Endothelial cell of umbilical vein (primary cell): ENCODE results near the gene C4orf50. TPM values are rescaled to one million over a fixed set of nuclear protein-coding genes. Genes with fewer than 3 reads are reported as not detected.

ENCODE experiments used
- BruUV-seq: library from RNA; stranded (reverse); fragments of 400-500 nt; replicated peaks from 2 replicates; lab custom pipeline; 2021; lab: Mats Ljungman, UMichigan
- CTCF ChIA-PET: fragments of 300-600, 350-600 bp; sonication (Branson Sonifier 250); formaldehyde crosslinking; loops from one replicate; lab custom pipeline; 2021; ENCODE audit warnings: antibody characterized with exemption, inconsistent platforms; lab: Charles Lee
- POLR2A ChIA-PET: fragments of 300-600, 350-600 bp; sonication (Branson Sonifier 250); formaldehyde crosslinking; loops from one replicate; lab custom pipeline; 2021; ENCODE audit warnings: antibody characterized with exemption, inconsistent platforms; lab: Charles Lee
- DNase-seq: peaks from one replicate; pipeline ENCODE4 v3.0.0-alpha.2; 2011; ENCODE audit warnings: low read depth, low spot score
- FAIRE-seq: peaks from 2 replicates; lab custom pipeline; 2011; peaks lifted over from hg19 to GRCh38; lab: Jason Lieb, UNC
- H2AFZ ChIP-seq: 2 replicates; pipeline ENCODE4 v1.6.0; 2012; ENCODE audit warnings: low read depth, low read length, control low read depth, inconsistent platforms
- H3K27ac ChIP-seq: 2 replicates; pipeline ENCODE4 v1.5.1; 2011; ENCODE audit warnings: low read depth, mild to moderate bottlenecking, control low read depth, low read length, moderate library complexity; ENCODE audit not compliant: insufficient read depth
- H3K27me3 ChIP-seq, 2 experiments: 2 replicates each; pipeline versions ENCODE4 v1.6.0 to v1.6.1; 2011; ENCODE audit warnings: low read length in 2 of 2, mixed read lengths in 1 of 2; ENCODE audit not compliant: control insufficient read depth in 2 of 2, insufficient read depth in 2 of 2
- H3K36me3 ChIP-seq, 2 experiments: 2 replicates in 1 of 2; 3 replicates in 1 of 2; pipeline ENCODE4 v1.5.1; 2011; ENCODE audit warnings: low read length in 2 of 2, mild to moderate bottlenecking in 1 of 2, moderate library complexity in 1 of 2; ENCODE audit not compliant: control insufficient read depth in 2 of 2, insufficient read depth in 2 of 2; ENCODE audit errors: extremely low read depth in 1 of 2
- H3K4me1 ChIP-seq: 3 replicates; pipeline ENCODE4 v1.5.1; 2011; ENCODE audit warnings: mild to moderate bottlenecking, low read length; ENCODE audit not compliant: control insufficient read depth, insufficient read depth; ENCODE audit errors: extremely low read depth
- H3K4me2 ChIP-seq: 2 replicates; pipeline ENCODE4 v1.6.1; 2011; ENCODE audit warnings: low read length, control low read depth, mixed read lengths; ENCODE audit not compliant: insufficient read depth
- H3K4me3 ChIP-seq, 3 experiments: fragments of 200-600 bp in 1 of 3; sonication (generic), shearing (Covaris generic) in 1 of 3; replicated peaks in 1 of 3; 2 replicates each; pipeline ENCODE4 v1.5.1; 2011 to 2016; ENCODE audit warnings: control low read depth in 3 of 3, low read length in 3 of 3, mild to moderate bottlenecking in 2 of 3, inconsistent platforms in 1 of 3, low read depth in 1 of 3, moderate library complexity in 1 of 3; ENCODE audit not compliant: insufficient read depth in 1 of 3
- H3K79me2 ChIP-seq: 2 replicates; pipeline ENCODE4 v1.6.0; 2012; ENCODE audit warnings: low read length, inconsistent platforms; ENCODE audit not compliant: control insufficient read depth, insufficient read depth
- H3K9ac ChIP-seq: replicated peaks from 2 replicates; pipeline ENCODE3; 2011; ENCODE audit warnings: low read length, control low read depth; ENCODE audit not compliant: insufficient read depth; ENCODE audit errors: extremely low read depth
- H3K9me1 ChIP-seq: replicated peaks from 3 replicates; pipeline ENCODE4 v1.6.0; 2011; ENCODE audit warnings: mild to moderate bottlenecking, low read length; ENCODE audit not compliant: control insufficient read depth, insufficient read depth; ENCODE audit errors: extremely low read depth
- H3K9me3 ChIP-seq: replicated peaks from 2 replicates; pipeline ENCODE4 v1.5.1; 2012; ENCODE audit warnings: low read length, inconsistent platforms; ENCODE audit not compliant: control insufficient read depth, insufficient read depth
- H4K20me1 ChIP-seq: replicated peaks from 2 replicates; pipeline ENCODE3; 2011; ENCODE audit warnings: mild to moderate bottlenecking, low read length; ENCODE audit not compliant: control insufficient read depth, insufficient read depth; ENCODE audit errors: extremely low read depth
- EZH2 ChIP-seq: IDR thresholded peaks from 2 replicates; pipeline ENCODE4 v1.6.1; 2012; ENCODE audit warnings: borderline replicate concordance, low read depth, mild to moderate bottlenecking, moderate library complexity, low read length, inconsistent platforms; ENCODE audit not compliant: severe bottlenecking
- FOS ChIP-seq: IDR thresholded peaks from 2 replicates; pipeline ENCODE4 v1.6.1; 2011; ENCODE audit warnings: mild to moderate bottlenecking, low read length, moderate library complexity, borderline replicate concordance; ENCODE audit not compliant: insufficient read depth
- GATA2 ChIP-seq: IDR thresholded peaks from 2 replicates; pipeline ENCODE4 v1.7.0; 2011; ENCODE audit warnings: low read depth, mild to moderate bottlenecking, moderate library complexity, mixed read lengths, low read length; ENCODE audit not compliant: insufficient read length, insufficient read depth
- JUN ChIP-seq: IDR thresholded peaks from 2 replicates; pipeline ENCODE4 v1.6.1; 2011; ENCODE audit warnings: borderline replicate concordance, low read depth; ENCODE audit not compliant: insufficient read length, insufficient read depth
- MYC ChIP-seq: IDR thresholded peaks from one replicate; pipeline ENCODE4 v1.6.1; 2011; ENCODE audit warnings: mild to moderate bottlenecking, low read depth, low read length
- POLR2A ChIP-seq: IDR thresholded peaks from 2 replicates; pipeline ENCODE4 v1.6.1; 2012; ENCODE audit warnings: low read depth, mild to moderate bottlenecking, control low read depth, low read length
- POLR2AphosphoS5 ChIP-seq: IDR thresholded peaks from 2 replicates; pipeline ENCODE4 v1.6.1; 2012; ENCODE audit warnings: low read depth, mild to moderate bottlenecking, control low read depth, low read length, moderate library complexity; ENCODE audit not compliant: insufficient read depth
- dilution Hi-C: fragments of 300-500 bp; cut with MboI; formaldehyde crosslinking; loops from one replicate; pipeline ENCODE4 v1.15.0; 2019; ENCODE audit warnings: low sequenced_read_pairs; ENCODE audit not compliant: extremely low pct_ligation_motif_present
- intact Hi-C: fragments of 100-400 bp; cut with micrococcal nuclease; formaldehyde crosslinking; loops from one replicate; pipeline ENCODE4 v1.10.0; 2022
- polyA plus RNA-seq, 4 experiments: library from polyadenylated mRNA; depleted of rRNA in 3 of 4; stranded (reverse) in 3 of 4; unstranded in 1 of 4; fragments of >200 nt; gene quantifications; 2 replicates each; pipeline versions ENCODE4 v1.2.1 to v1.2.3, GENCODE V29; 2011 to 2012; ENCODE audit warnings: missing spikeins in 1 of 4
- total RNA-seq: library from RNA; stranded (reverse); gene quantifications from 2 replicates; pipeline ENCODE4 v1.2.3, GENCODE V29; 2021
- TF ChIP-seq, protein P1 (sequence below): IDR thresholded peaks from 2 replicates; pipeline ENCODE4 v1.6.1; 2011; ENCODE audit not compliant: insufficient read depth, insufficient read length
- TF ChIP-seq, protein P2 (sequence below), 2 donors: IDR thresholded peaks; 1 replicate in 1 of 2; 2 replicates in 1 of 2; pipeline ENCODE4 v1.5.1; 2011; ENCODE audit warnings: low read length in 2 of 2, mild to moderate bottlenecking in 2 of 2, moderate library complexity in 2 of 2, control low read depth in 1 of 2, inconsistent platforms in 1 of 2, low read depth in 1 of 2; ENCODE audit not compliant: insufficient read depth in 1 of 2; ENCODE audit errors: extremely low read depth in 1 of 2

C4orf50 gene
- total and polyA plus RNA-seq, 2 donors (not counting 3 experiments of a cell fraction or from before 2014, with no cell fraction given) = not detected

- H3K4me1 ChIP-seq = no peaks in the 10 kb centered on the region
- no peaks in the 10 kb centered on the region for H3K27me3 ChIP-seq
- H3K9me1 ChIP-seq = no peaks in the 10 kb centered on the region
- BruUV-seq = no TSS peak
- no peak overlapping the region for H3K4me3 ChIP-seq
- TF ChIP-seq, protein P1, sequence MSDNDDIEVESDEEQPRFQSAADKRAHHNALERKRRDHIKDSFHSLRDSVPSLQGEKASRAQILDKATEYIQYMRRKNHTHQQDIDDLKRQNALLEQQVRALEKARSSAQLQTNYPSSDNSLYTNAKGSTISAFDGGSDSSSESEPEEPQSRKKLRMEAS = no peak
- TF ChIP-seq FOS = no peak
- TF ChIP-seq POLR2AphosphoS5 = no peak
- TF ChIP-seq JUN = no peak
- no peak for TF ChIP-seq MYC
- POLR2A ChIA-PET = no interaction called here
- no peaks in the 10 kb centered on the region for H4K20me1 ChIP-seq
- no peaks in the 10 kb centered on the region for H3K79me2 ChIP-seq
- no peak overlapping the region for H3K27ac ChIP-seq
- no peaks in the 10 kb centered on the region for H3K36me3 ChIP-seq
- no peak overlapping the region for H3K9ac ChIP-seq
- FAIRE-seq (no peak), DNase-seq (no peak)
- intact Hi-C loops (no loop called here), dilution Hi-C loops (no loop called here)
- CTCF ChIA-PET = interaction anchor here (1.3 to 3.8 kb wide), 2 partner anchors 17 to 35 kb away, joined by 4 to 13 read pairs; no protein-coding TSS in a partner anchor
- no peak overlapping the region for H2AFZ ChIP-seq
- H3K4me2 ChIP-seq = no peak overlapping the region
- H3K9me3 ChIP-seq = no peaks in the 10 kb centered on the region
Measured at GRCh38 chr4:5962416-5962815, 55.8 kb downstream of the C4orf50 start.

DNA sequence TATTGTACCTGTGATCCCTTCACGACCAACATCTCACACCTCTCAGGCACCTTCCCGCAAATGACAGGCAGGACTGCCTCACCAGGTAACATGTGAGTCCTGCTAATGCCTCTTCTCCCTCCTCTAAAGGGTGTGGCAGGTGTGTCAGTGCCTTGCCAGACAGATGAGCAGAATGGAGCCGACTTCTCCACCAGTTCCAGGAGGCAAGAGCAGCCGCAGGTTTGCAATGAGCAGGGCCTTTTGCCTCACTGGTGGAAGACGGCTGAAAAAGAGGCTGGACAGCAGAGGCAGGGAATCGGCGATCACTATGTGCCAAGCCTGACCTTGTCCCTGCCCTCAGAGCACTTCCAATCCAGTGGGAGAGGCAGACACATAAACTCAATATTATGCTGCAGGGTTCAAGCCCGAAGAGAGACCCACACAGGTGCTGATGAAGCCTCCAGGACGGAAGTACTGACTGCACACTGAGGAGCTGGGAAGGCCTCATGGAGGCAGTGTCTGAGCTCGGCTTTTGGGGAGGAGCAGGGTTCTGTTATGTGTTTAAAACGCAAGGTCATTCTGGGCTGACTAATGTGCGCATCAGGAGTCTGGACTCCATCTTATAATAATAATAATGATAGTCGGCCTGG is 57.9 kb downstream of the C4orf50 start:
- H3K9me1 ChIP-seq = no peaks in the 10 kb centered on the region
- DNase-seq = no peak
- H2AFZ ChIP-seq = no peak overlapping the region
- H3K4me3 ChIP-seq = no peak overlapping the region
- ChIA-PET POLR2A (no interaction called here), CTCF (no interaction called here)
- H3K4me1 ChIP-seq = peaks cover 6% of the 10 kb centered on the region
- dilution Hi-C loops (no loop called here), intact Hi-C loops (no loop called here)
- no peak overlapping the region for H3K9ac ChIP-seq
- FAIRE-seq = no peak
- no peaks in the 10 kb centered on the region for H3K9me3 ChIP-seq
- no peaks in the 10 kb centered on the region for H3K79me2 ChIP-seq
- no peaks in the 10 kb centered on the region for H3K36me3 ChIP-seq
- no peaks in the 10 kb centered on the region for H3K27me3 ChIP-seq
- BruUV-seq = no TSS peak
- TF ChIP-seq EZH2 (no peak), FOS (no peak), GATA2 (no peak), POLR2A (no peak), MYC (no peak), POLR2AphosphoS5 (no peak), JUN (no peak)
- TF ChIP-seq, protein P2, sequence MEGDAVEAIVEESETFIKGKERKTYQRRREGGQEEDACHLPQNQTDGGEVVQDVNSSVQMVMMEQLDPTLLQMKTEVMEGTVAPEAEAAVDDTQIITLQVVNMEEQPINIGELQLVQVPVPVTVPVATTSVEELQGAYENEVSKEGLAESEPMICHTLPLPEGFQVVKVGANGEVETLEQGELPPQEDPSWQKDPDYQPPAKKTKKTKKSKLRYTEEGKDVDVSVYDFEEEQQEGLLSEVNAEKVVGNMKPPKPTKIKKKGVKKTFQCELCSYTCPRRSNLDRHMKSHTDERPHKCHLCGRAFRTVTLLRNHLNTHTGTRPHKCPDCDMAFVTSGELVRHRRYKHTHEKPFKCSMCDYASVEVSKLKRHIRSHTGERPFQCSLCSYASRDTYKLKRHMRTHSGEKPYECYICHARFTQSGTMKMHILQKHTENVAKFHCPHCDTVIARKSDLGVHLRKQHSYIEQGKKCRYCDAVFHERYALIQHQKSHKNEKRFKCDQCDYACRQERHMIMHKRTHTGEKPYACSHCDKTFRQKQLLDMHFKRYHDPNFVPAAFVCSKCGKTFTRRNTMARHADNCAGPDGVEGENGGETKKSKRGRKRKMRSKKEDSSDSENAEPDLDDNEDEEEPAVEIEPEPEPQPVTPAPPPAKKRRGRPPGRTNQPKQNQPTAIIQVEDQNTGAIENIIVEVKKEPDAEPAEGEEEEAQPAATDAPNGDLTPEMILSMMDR (IDR thresholded peaks at IDR 0.05; ENCODE audit: extremely low read depth in 1 of 2, insufficient read depth in 1 of 2, low read depth in 1 of 2, low read length in 2 of 2) = no peak
- TF ChIP-seq, protein P1 = no peak
- H4K20me1 ChIP-seq = no peaks in the 10 kb centered on the region
- H3K27ac ChIP-seq = no peak overlapping the region
- no peak overlapping the region for H3K4me2 ChIP-seq
